Skin epidermis (tissue), 12 donors: ENCODE measurements around the gene EIF2B2.
A peak's percentile ranks its signal among the peaks of the same experiment; 100 is the strongest.

Experiments used
- H3K27ac ChIP-seq, 21 experiments: fragments of 200-600 bp; sonication (generic) in 11 of 21; one replicate each; pipeline ENCODE4 v1.5.0; 2020; ENCODE audit warnings: mild to moderate bottlenecking in 3 of 21, inconsistent platforms in 2 of 21, moderate library complexity in 2 of 21
- H3K4me3 ChIP-seq, 7 experiments: fragments of 200-600 bp; sonication (generic) in 2 of 7; one replicate each; pipeline ENCODE4 v1.5.0; 2020; ENCODE audit warnings: inconsistent platforms in 2 of 7, mild to moderate bottlenecking in 2 of 7, moderate library complexity in 1 of 7

Gene EIF2B2

DNA sequence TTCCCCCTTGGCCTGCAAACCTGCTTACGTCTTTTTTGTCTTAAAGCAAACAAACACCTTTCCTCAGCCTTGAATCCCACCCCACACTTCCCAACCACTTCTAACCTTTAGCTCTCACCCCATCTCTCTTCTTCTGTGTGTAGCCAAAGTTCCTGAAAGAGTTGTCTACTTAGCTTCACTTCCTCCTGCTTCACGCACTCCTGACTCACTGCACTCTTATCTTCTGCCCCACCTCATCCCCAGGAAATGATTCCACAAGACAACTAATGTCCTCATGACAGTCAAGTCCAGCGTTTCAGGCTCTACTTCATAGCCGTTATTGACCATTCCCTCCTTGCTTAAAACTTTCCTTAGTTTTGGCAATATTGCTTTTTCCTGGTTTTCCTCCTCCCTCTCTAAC, 22.4 kb downstream of the EIF2B2 start:
- Histone ChIP-seq H3K27ac (peak overlapping the region in 1 of 21 experiments; percentile 34), H3K4me3 (no peak overlapping the region)

DNA sequence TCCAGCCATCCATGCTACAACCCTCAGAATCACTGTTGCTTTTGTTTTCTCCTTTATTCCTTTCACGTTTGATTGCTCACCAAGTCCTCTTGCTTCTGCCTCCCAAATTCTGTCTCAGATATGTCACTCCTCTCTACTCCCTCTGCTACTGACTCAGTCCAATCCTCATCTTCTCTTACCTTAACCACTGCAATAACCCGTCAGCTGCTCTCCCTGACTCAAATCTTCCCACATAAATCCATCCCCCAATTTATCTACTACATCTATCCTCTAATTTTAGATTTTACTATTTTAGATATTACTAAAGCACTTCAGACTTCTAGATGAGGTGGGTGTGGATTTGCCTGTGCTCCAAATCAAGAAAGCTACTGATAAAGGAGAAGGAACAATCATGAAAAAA, 23.2 kb downstream of the EIF2B2 start:
- Histone ChIP-seq H3K4me3 (no peak overlapping the region), H3K27ac (no peak overlapping the region)

DNA sequence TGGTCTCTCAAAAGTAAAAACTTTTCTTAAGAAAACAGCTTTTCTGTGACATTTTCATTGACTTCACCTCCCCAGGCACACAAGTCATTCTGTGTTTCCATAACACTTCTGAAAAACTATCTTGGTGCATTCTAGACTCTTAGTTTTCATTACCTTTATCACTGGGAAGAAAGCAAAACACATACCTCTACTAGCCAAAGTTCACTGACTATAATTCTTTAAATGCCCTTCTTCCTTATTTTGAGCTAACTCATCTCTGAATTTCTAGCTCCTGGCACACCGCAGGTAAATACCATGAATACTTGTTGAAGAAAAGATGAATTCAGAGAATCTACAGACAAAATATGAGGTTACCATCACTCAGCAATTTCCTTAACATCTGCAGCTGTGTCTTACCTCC, 27.4 kb downstream of the EIF2B2 start:
- H3K27ac ChIP-seq, result peak overlapping the region in 2 of 21 experiments; percentile 26 to 61

DNA sequence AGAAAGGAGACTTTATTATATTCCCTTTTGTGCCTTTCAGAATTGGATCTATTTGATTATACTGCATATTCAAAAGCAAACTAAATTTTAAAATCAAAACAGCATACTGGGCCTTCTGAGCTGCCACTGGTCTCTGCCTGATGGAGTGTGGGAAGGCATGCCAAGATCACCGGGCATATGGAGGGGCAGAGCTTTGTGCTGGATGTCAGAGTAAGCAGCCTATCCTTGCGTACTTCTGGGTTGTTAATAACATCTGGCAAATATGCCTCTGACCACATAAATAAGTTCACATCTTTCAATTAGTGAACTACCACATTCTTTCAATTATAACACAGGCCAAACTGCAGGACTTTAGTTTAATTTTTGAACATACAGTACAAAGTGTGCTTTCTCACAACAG, 30.2 kb downstream of the EIF2B2 start:
- no peak overlapping the region for H3K27ac ChIP-seq
- no peak overlapping the region for H3K4me3 ChIP-seq

More for the DNA sequence above, 27.4 kb downstream of the EIF2B2 start:
- H3K4me3 ChIP-seq, result no peak overlapping the region

DNA sequence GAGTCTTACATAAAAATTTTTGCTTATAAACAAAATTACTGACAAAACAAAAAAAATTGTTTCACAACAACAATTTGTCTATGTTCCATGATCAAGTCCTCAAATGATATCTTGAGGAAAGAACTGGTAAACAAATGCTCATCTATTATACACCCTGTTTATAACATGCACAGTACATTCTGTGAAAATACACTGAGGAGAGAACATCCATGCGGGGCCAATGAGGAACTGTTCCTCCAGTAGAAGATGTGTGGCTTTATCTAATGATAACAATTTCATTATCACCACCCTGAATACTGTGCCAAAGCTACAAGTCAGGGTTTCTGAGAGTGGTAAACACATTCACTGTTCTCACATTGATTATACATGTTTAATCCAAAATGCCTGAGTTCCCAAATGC, 37.8 kb downstream of the EIF2B2 start:
- no peak overlapping the region for H3K4me3 ChIP-seq
- H3K27ac ChIP-seq, result no peak overlapping the region

DNA sequence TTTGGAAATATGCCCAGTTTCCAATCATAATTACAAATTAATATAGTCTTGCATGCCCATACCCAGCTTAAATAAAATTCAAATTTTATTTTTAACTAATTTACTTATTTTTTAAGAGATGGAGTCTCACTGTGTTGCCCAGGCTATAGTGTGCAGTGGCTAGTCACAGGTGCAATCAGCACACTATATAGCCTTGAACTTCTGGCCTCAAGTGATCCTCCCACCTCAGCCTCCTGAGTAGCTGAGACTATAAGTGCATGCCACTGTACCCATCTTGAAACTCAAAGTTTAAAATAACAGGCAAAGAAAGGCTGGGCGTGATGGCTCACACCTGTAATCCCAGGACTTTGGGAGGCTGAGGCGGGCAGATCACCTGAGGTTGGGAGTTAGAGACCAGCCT, 38.2 kb downstream of the EIF2B2 start:
- Histone ChIP-seq H3K4me3 (no peak overlapping the region), H3K27ac (peak overlapping the region in 3 of 21 experiments; percentile 18 to 45 (median 21))

DNA sequence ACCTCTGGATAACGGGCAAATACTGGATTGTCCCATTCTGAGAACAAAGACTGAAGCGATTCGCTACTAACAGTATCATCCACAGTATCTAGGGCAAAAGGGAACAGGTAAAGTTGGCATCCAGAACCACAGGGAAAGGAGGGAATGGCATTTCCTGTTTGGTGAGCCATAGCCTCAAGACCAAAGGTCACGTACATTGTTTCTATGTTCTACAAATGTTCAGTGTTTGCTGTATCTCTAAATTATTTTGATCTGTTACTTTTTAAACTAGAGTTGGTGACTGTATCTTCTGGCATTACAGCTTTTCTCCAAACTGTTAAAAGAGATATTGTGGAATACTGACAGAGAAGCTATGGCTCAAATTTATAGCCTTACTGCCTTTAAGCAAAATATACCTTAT, 38.9 kb downstream of the EIF2B2 start:
- Histone ChIP-seq H3K27ac (peak overlapping the region in 5 of 21 experiments; percentile 18 to 45 (median 38)), H3K4me3 (no peak overlapping the region)

DNA sequence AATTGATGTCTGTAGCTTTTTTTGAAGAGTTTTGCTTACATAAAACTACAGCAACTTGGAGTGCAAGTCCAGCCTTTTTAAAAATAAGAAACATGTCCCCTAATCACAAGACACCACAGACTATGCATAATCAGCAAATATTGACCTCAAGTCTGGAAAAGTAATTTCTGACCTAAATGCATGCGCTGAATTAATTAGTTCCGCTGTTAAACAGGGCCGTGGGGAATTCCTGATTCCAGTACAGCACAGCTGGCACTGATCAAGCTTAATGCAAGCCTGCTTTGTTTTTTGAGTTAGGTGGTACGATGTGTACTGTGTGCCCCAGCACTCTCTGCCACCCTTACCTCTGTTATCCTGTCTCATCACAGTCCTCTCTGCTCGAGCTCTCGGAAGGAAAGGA, 39.3 kb downstream of the EIF2B2 start:
- Histone ChIP-seq H3K4me3 (no peak overlapping the region), H3K27ac (peak overlapping the region in 4 of 21 experiments; percentile 18 to 45 (median 40))

DNA sequence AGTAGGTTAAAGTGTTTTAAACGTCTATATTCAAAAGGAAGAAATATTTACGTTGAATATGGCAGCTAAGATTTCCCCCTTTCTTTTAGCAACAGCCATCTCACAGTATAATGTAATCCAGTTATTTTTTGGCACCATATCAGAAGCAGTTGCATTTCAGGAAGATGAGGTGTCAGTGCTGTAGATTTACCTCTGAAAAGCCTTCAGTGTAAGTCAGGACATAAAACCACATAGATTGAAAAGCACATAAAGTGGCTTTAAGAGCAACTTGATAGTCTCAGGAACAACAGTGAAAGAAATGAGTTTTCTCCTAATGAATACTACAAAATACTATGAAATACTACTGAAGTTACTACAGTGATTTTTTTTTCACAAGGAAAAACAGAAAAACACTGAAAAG, 41.6 kb downstream of the EIF2B2 start:
- H3K27ac ChIP-seq, result no peak overlapping the region
- H3K4me3 ChIP-seq, result no peak overlapping the region

DNA sequence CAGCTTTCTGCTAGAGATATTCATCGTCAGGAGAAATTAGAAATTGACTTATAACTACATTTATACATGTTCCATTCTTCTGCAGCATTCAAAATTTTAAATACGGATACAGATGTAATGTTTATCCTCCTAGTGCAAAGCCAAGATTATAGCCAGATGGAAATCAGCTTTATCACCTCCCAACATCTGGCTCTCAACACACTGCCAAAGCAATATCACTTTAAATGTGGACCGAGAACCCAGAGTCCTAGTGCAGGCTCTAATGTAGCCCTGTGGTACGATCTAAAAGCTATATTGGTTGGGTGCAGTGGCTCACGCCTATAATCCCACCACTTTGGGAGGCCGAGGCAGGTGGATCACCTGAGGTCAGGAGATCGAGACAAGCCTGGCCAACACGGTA, 42.0 kb downstream of the EIF2B2 start:
- Histone ChIP-seq H3K27ac (no peak overlapping the region), H3K4me3 (no peak overlapping the region)

DNA sequence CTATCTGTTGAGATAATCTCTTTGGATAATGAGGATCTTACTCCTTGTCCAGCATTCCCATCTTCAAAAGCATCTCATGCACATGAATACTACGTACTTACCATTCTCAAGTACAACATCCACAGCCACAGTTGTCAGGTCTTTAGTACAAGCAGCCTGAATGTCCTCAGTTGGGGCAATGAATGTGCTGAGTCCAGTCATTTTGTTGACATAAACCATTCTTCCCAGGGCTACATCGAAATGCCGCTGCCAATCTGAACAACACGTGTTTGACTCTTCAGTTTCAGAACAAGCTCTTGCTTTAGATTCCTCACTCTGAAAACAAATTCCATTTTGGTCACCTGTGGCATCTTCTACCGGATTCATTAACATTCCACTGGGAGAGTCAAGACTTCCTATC, 43.6 kb downstream of the EIF2B2 start:
- Histone ChIP-seq H3K4me3 (no peak overlapping the region), H3K27ac (no peak overlapping the region)

DNA sequence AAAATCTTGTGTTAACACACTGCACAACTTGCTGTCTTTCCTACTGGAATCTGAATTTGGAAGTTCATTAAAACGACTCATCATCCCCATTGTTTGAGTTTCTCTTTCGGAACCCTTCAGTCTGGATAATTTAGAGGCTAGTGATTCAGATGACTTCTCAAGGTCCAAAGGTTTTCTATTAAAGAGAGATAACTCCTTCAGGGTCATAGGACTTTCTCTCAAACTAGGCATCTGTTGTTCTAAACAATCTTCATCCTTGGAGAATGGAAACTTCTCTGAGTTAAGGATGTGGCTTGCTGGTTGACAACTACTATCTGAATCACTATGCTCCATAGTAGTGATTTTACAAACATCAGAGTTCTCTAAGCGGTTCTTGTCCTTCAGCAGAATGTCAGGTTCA, 44.2 kb downstream of the EIF2B2 start:
- no peak overlapping the region for H3K4me3 ChIP-seq
- no peak overlapping the region for H3K27ac ChIP-seq

DNA sequence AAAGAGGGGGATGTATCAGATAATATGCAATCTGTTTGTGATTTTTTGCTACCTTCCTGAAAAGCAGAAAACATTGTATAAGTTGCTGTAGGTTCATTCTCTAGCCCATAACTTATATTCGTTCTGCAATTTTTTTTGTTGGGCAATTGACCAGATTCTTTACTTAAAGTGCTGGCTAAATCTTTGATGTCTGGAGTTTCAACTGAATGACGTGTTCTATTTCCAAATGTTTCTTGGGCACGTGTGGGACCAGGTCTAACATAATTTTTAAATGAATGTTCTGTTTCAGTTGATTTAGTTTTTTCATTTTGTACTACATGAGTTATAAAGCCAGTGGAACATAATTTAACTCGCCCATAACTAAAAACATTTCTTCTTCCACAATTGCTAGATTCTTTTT, 44.8 kb downstream of the EIF2B2 start:
- no peak overlapping the region for H3K27ac ChIP-seq

DNA sequence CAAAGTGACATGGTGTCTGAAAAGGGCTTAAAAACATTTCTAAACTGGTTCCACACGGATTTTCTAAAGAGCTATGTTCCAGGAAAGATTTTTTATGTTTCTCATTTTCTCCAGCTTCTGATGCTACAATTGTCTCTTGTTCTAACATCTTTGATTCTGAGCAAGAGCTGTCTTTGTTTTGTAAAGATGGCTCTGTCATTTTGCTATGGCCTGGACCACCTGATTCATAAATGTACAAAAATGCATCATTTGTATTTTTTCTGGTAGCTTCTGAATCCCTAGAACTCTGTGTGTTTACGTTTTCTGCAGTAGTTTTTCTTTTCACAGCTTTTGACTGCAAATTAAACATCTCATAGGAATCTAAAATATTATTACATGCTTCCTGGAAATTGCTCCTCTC, 45.4 kb downstream of the EIF2B2 start:
- peak overlapping the region in 3 of 21 experiments; percentile 2 to 44 (median 36) for H3K27ac ChIP-seq

More for the DNA sequence above, 44.8 kb downstream of the EIF2B2 start:
- no peak overlapping the region for H3K4me3 ChIP-seq

DNA sequence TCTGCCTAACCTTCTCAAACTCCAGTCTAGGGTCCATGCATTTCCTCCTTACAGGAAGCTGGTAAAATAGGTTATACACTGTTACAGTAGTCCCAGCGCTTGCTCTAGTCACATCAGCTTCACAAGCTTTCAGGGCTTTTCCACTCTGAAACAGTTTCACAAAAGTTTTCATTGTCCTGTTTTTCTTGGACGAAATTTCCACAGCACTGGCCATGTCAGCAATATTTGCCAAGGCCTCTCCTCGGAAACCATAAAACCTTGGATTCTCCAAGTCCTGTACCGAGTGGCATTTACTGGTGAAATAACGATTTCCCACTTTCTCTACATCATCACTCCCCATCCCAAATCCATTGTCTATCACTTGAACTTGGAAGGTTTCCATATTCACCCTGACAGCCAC, 46.4 kb downstream of the EIF2B2 start:
- no peak overlapping the region for H3K4me3 ChIP-seq
- peak overlapping the region in 15 of 21 experiments; percentile 2 to 75 (median 47) for H3K27ac ChIP-seq

More for the DNA sequence above, 45.4 kb downstream of the EIF2B2 start:
- H3K4me3 ChIP-seq, result no peak overlapping the region

DNA sequence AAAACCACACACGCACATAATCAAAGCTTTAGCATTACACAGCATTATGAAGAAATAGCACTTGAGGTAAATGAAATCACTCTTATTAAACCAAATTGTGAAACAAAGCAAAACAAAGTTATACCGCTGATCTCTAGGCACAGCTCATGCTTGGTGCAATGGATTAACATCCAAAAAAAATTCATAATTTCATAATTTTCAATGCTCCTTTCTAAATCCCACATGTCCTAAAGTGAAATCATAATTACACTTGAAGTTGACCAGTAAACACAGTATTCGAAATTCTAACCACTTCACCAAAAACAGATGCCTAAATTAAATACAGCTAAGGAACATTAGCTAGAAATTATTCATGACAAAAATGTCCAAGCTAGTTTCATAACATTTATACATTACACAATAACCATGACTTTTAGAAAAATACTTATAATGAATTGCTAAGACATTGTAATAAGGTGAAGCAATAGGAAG, 47.0 kb downstream of the EIF2B2 start:
- H3K27ac ChIP-seq, result peak overlapping the region in 13 of 21 experiments; percentile 42 to 96 (median 89)
- no peak overlapping the region for H3K4me3 ChIP-seq

DNA sequence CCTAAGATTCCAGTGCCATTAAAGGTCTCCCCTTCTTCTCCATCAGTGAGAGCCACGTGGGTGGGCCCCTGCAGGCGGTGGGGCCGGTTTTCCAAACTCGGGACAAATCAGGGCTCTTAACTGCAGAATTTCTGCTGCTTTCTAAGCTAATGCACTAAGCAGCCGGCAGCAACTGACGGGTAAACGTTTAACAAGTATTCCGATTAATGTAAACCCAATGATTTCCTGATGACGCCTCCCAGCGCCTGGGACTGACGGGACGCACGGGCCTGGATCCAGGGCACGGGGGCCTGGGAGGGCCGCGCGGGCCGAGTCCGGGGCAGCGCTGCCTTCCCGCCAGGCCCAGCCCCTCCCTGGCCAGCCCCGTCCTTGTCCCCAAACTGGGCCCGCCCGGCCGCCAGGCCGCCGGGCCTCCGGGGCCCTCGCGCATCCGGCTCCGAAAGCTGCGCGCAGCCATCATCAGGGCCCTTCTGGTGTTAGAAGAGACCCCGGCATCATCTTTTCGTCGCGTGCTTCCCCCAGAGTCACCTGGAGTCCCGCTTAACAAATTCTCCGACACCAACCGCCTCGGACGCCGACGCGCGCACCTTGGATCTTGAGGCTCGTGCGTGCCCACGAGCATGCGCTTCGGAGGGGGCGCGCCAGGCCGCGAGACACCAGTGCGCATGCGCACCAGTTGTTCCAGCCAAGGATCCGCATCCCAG, 48.3 kb downstream of the EIF2B2 start, which contains the start of gene MLH3:
Gene MLH3, minus strand, starts transcription at position 616 of the 704 bp plus-strand sequence. CDS start 1,812 bp downstream, outside the sequence.
- peak within 1 kb of the TSS; percentile 45 to 96 (median 92) for H3K27ac ChIP-seq
- H3K4me3 ChIP-seq, result peak within 1 kb of the TSS; percentile 45 to 78 (median 64)

DNA sequence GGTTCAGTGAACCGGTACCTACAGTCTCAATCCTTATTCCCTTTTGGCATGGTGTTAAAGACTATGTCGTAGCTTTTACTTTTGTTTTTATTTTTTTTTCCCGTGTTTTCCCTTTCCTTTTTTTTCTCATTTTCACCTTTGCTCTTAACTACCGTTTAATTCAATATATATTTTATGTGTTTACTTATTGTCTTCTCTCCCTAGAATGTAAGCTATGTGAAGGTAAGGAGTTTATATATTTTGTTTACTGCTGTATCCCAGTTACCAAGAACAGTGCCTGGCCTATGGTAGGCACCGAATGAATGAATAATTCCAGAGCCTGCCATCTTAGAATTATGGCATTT, 48.8 kb downstream of the EIF2B2 start:
- Histone ChIP-seq H3K4me3 (peak overlapping the region; percentile 45 to 78 (median 64)), H3K27ac (peak overlapping the region in 18 of 21 experiments; percentile 45 to 96 (median 92))

DNA sequence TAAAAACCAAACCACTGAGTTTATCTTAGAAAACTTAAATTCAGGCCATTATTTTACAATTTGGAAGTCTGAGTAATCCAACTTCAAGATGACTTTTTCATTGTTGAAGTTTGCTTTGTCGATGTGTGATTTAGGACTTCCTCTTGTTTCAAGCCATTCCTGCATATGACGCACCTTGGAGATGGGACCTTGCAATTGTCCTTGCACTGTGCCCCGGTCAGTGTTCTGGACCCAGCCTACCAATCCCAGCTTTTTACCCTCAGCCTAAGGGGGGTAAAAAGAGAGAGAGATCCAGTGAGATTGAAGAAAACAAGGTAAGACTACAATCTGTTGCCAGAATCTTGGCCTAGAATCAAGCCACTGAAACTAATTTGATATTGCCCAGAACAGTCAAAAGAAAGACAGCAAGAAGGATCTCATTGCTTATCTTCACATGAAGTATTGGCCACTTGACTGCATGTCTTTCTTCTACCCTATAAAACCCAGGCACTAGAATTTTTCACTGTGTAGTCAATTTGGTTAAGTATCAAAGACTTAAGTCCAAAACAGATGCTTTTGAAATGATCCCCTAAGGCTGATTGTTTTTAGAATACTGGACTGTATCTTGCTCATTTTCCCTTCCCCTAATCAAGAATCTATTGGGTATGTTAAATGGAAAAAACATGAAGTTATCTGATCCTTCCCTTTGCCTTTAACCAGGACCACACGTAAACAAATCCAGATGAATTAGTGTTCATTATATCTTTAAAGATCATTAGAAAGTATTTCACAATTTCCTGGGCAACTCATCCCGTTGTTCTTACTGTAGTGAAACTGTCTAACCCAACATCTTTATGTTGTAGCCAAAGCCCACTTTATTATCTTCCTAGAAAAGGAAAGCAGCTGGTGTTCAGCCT, 50.9 kb downstream of the EIF2B2 start:
- Histone ChIP-seq H3K4me3 (no peak overlapping the region), H3K27ac (peak overlapping the region in 4 of 21 experiments; percentile 25 to 51 (median 37))

DNA sequence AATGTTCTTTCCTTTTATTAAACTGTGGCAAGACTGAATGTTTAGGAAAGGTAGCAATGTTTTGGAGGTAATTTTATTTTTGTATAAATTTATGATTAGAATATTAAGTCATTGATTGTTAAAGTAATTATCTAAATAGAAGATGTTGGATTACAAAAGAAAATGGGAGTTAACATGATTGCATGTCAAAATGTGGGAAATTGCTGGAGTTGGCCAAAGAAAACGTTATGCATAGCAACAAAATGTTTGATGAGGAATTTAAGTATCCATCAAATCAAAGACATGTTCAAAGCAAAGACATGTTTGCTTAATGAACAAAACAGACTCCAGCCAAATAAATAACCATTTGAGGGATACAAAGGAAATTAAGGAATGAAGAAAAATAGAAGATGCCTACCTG, 51.7 kb downstream of the EIF2B2 start:
- H3K27ac ChIP-seq, result no peak overlapping the region

More for the DNA sequence above, 51.7 kb downstream of the EIF2B2 start:
- H3K4me3 ChIP-seq, result no peak overlapping the region
